HG02970 (cell line): ENCODE measurements around the gene GABRG1.

Source experiments
- ATAC-seq: cut with Tn5 transposase; IDR thresholded peaks from one replicate; pipeline ENCODE4 v1.9.1; 2021; ENCODE audit warnings: mild to moderate bottlenecking, moderate library complexity, moderate number of reproducible peaks; ENCODE audit not compliant: unreplicated experiment, low FRiP score

The GABRG1 gene

DNA sequence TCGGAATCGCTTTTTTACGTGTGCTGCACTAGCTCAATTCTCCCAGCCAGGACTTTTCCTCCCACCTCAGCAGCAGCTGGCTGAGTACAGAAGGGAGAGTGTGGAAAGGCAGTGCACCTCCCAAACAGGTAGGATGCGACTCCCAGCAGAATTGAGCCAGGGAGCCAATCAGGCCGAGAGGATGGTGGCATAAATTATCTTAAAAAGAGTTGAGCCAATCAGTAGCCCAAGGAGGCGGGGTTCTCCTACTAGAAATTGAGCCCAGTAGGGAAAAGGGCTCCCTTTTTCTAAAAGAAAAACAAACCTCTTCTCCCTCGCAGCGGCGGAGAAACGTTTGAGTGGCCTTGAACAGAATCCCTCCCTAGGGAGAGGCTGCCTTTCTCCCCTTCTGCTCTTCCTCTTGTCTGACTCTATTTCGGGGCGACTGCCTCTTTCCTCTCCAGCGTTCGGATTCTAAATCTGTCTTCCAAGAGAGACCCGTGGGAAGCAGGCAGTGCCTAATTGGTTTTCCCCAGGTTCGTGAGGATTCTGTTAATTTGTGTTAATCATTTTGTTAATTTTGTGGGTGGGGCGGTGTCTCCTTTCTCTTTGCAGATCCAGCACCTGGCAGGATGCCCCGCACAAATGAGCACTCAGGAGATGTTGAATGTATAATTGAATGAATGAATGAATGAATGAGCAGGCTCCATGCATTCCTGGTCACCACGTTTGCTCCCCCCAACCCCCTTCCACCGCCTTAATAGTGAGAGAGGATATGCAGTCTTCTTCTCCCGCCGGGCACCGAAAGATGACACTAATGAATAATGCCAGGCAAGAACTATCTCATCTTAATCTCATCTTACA is at the start of gene GABRG1:
GABRG1 (minus strand) TSS at position 142 of the 843 bp plus-strand sequence; CDS start at position 1, 141 bp downstream.
- ATAC-seq, result no peak

- no peak for ATAC-seq
Observed at GRCh38 chr4:46146993-46147392, 23.1 kb upstream of the GABRG1 start.

- ATAC-seq, result no peak
Observed at GRCh38 chr4:46131498-46132057, 7.7 kb upstream of the GABRG1 start.

GRCh38 chr4:46124773-46125413 is 1.0 kb upstream of the GABRG1 start:
- no peak for ATAC-seq

GRCh38 chr4:46081674-46082073 is 42.2 kb downstream of the GABRG1 start:
- ATAC-seq, result no peak

- no peak for ATAC-seq
Observed at GRCh38 chr4:46081248-46081647, 42.6 kb downstream of the GABRG1 start.

- ATAC-seq, result no peak
Observed at GRCh38 chr4:46073778-46074177, 50.1 kb downstream of the GABRG1 start.

DNA sequence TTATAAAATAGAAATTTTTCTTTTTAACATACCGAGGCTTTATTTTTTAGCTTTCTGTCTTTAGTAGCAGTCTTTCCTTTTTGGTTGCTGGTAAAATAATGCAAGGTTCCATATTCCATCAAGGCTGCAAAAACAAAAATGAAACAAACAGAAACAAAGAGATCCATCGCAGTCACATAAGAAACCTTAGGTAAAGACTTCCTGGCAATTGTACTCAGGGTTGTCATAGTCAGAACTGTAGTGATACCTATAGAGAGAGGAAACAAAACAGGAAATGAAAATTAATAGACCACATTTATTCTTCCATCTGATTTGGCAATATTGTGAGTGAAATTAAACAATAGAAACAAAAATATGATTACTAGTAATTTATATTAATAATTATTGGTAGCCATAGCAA is 72.5 kb downstream of the GABRG1 start:
- ATAC-seq, result no peak

- ATAC-seq, result no peak
Observed at GRCh38 chr4:46032056-46032455, 91.8 kb downstream of the GABRG1 start.

DNA sequence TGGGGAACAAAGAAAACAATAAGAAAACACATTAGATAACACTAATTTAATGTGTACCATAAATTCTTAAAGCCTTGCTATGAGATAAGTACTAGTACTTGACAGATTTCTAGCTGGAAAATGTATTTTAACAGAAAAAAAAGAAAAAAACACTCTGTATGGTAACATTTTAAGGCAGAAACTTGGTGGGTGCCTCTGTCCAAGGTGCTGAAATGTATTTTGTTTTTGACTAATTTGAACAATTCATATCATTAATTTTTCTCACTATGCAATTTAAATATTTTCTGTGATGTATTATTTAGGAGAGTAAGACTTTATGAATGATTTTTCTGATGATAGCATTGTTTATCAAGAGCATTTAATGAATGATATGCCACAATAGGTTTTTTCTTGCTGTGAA is 107.5 kb downstream of the GABRG1 start:
- ATAC-seq, result no peak

DNA sequence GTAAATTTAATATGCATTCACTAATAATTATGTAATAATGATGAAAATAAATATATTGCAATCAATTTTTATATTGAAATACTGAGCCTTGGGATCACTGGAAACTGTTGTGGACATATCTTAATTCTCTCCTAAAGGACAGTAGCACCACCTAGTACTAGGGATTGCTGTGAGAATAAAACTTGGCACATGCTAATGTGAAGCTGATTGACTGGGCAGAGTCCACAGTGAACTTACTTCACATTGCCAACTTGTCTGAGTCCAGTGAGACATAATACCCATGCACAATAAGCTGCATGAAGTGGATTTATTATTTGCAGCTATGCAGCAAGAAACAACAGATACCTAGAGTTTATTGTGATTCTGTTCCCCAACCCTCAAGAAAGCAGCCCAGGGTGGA is 131.1 kb downstream of the GABRG1 start:
- ATAC-seq, result no peak

GRCh38 chr4:45989775-45990174 is 134.1 kb downstream of the GABRG1 start:
- no peak for ATAC-seq

DNA sequence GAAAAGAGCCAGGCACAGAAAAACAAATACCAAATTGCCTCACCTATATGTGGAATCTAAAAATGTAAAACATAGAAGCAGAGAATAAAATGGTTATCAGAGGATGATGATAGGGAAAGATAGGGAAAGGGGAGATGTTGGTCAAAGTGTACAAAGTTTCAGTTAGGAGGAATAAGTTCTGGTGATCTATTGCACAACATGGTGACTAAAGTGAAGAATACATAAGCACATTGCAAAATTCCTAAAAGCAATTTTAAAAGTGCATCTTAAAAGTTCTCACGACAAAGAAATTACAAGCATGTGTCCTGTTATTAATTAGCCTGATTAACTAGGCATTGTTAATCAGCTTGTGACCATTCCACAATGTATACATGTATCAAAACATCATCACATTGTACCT is 136.0 kb downstream of the GABRG1 start:
- no peak for ATAC-seq
